Islet precursor cell (in vitro differentiated cells): ENCODE results near the gene RALGPS1.

Experiments used
- DNase-seq: peaks from one replicate; pipeline ENCODE4 v3.0.0-alpha.2; 2018

The RALGPS1 gene

GRCh38 chr9:127198587-127198986, 284.0 kb downstream of the RALGPS1 start:
- DNase-seq: no peak

- DNase-seq: peak; percentile 89
Measured at GRCh38 chr9:127199001-127199791, 284.6 kb downstream of the RALGPS1 start.

GRCh38 chr9:127200106-127200862, 285.7 kb downstream of the RALGPS1 start:
- DNase-seq: no peak

GRCh38 chr9:127201071-127201541, 286.5 kb downstream of the RALGPS1 start:
- DNase-seq: no peak

- DNase-seq: no peak
Measured at GRCh38 chr9:127201731-127202130, 287.1 kb downstream of the RALGPS1 start.

- no peak for DNase-seq
Measured at GRCh38 chr9:127202461-127203169, 288.0 kb downstream of the RALGPS1 start.

- no peak for DNase-seq
Measured at GRCh38 chr9:127203681-127204327, 289.2 kb downstream of the RALGPS1 start.

GRCh38 chr9:127204771-127205470, 290.3 kb downstream of the RALGPS1 start:
- DNase-seq: peak; percentile 87

GRCh38 chr9:127205952-127206351, 291.4 kb downstream of the RALGPS1 start:
- DNase-seq: no peak

- no peak for DNase-seq
Measured at GRCh38 chr9:127206666-127207065, 292.1 kb downstream of the RALGPS1 start.

GRCh38 chr9:127207734-127208410, 293.3 kb downstream of the RALGPS1 start:
- no peak for DNase-seq

- no peak for DNase-seq
Measured at GRCh38 chr9:127208416-127208815, 293.8 kb downstream of the RALGPS1 start.

- DNase-seq: no peak
Measured at GRCh38 chr9:127209220-127209619, 294.6 kb downstream of the RALGPS1 start.

GRCh38 chr9:127209948-127210640, 295.5 kb downstream of the RALGPS1 start:
- no peak for DNase-seq

- no peak for DNase-seq
Measured at GRCh38 chr9:127210851-127211730, 296.5 kb downstream of the RALGPS1 start.

- no peak for DNase-seq
Measured at GRCh38 chr9:127211983-127212382, 297.4 kb downstream of the RALGPS1 start.

- peak; percentile 43 for DNase-seq
Measured at GRCh38 chr9:127212453-127212852, 297.9 kb downstream of the RALGPS1 start.

GRCh38 chr9:127213859-127214258, 299.3 kb downstream of the RALGPS1 start:
- no peak for DNase-seq

- DNase-seq: peak; percentile 82
Measured at GRCh38 chr9:127214421-127215267, 300.1 kb downstream of the RALGPS1 start.
